Mucosa of rectum (tissue), 2 donors: Measurements from ENCODE around the gene TRNAU1AP.
"Not testable (repeated sequence)": the region's sequence is repeated elsewhere in the genome, so short reads cannot be mapped to it uniquely, and the experiment has no call there.

Experiments used
- H3K27ac ChIP-seq, 2 donors: one replicate each; pipeline ENCODE4 v1.7.0; 2013; ENCODE audit warnings: inconsistent platforms in 2 of 2, low read depth in 2 of 2, low read length in 2 of 2
- H3K27me3 ChIP-seq, 2 donors: one replicate each; pipeline ENCODE4 v1.7.0; 2013; ENCODE audit warnings: low read length in 2 of 2; ENCODE audit not compliant: control insufficient read depth in 2 of 2, insufficient read depth in 2 of 2
- H3K36me3 ChIP-seq, 2 donors: one replicate each; pipeline ENCODE4 v1.7.0; 2013; ENCODE audit warnings: low read length in 2 of 2; ENCODE audit not compliant: control insufficient read depth in 2 of 2, insufficient read depth in 2 of 2
- H3K4me1 ChIP-seq, 2 donors: one replicate each; pipeline ENCODE4 v1.7.0; 2013; ENCODE audit warnings: low read length in 2 of 2, mild to moderate bottlenecking in 1 of 2; ENCODE audit not compliant: control insufficient read depth in 2 of 2, insufficient read depth in 2 of 2
- H3K4me3 ChIP-seq, 2 donors: one replicate each; pipeline ENCODE4 v1.7.0; 2013; ENCODE audit warnings: low read length in 2 of 2
- H3K9ac ChIP-seq, 2 donors: one replicate each; pipeline ENCODE4 v1.7.0; 2013; ENCODE audit warnings: low read length in 2 of 2, low read depth in 1 of 2, mild to moderate bottlenecking in 1 of 2
- H3K9me3 ChIP-seq, 2 donors: one replicate each; pipeline ENCODE4 v1.7.0; 2013; ENCODE audit warnings: low read length in 2 of 2; ENCODE audit not compliant: control insufficient read depth in 2 of 2
- donor health status: healthy.
- donor health status: Normal muscosa, but diverticular disease.

TRNAU1AP gene

GRCh38 chr1:28521502-28522164 lies 31.3 kb upstream of the TRNAU1AP start:
- H3K9ac ChIP-seq, result no peak overlapping the region
- no peak overlapping the region for H3K27ac ChIP-seq
- no peaks in the 10 kb centered on the region for H3K27me3 ChIP-seq
- H3K36me3 ChIP-seq, result no peaks in the 10 kb centered on the region
- peaks cover 9 to 13% of the 10 kb centered on the region in 2 donors for H3K4me1 ChIP-seq
- H3K9me3 ChIP-seq, result no peaks in the 10 kb centered on the region
- H3K4me3 ChIP-seq, result no peak overlapping the region

GRCh38 chr1:28522537-28522936 lies 30.3 kb upstream of the TRNAU1AP start:
- not testable (repeated sequence) for H3K36me3 ChIP-seq, H3K27ac ChIP-seq, H3K27me3 ChIP-seq, H3K9ac ChIP-seq, H3K9me3 ChIP-seq, H3K4me3 ChIP-seq
- peaks cover 9 to 12% of the 10 kb centered on the region in 2 donors for H3K4me1 ChIP-seq

- not testable (repeated sequence) for H3K9ac ChIP-seq, H3K4me3 ChIP-seq, H3K27me3 ChIP-seq, H3K27ac ChIP-seq, H3K9me3 ChIP-seq, H3K36me3 ChIP-seq, H3K4me1 ChIP-seq
Measured at GRCh38 chr1:28525002-28525642, 27.8 kb upstream of the TRNAU1AP start.

- Histone ChIP-seq H3K9ac (no peak overlapping the region), H3K36me3 (peaks cover 4 to 8% of the 10 kb centered on the region in 2 donors), H3K4me1 (no peaks in the 10 kb centered on the region), H3K27me3 (no peaks in the 10 kb centered on the region), H3K4me3 (no peak overlapping the region), H3K27ac (no peak overlapping the region), H3K9me3 (no peaks in the 10 kb centered on the region)
Measured at GRCh38 chr1:28526886-28527285, 26.0 kb upstream of the TRNAU1AP start.

- Histone ChIP-seq H3K36me3 (peaks cover 11 to 22% of the 10 kb centered on the region in 2 donors), H3K27ac (no peak overlapping the region), H3K9ac (no peak overlapping the region), H3K4me3 (no peak overlapping the region), H3K4me1 (no peaks in the 10 kb centered on the region), H3K9me3 (no peaks in the 10 kb centered on the region), H3K27me3 (no peaks in the 10 kb centered on the region)
Measured at GRCh38 chr1:28530456-28530855, 22.4 kb upstream of the TRNAU1AP start.

GRCh38 chr1:28534671-28535070 lies 18.2 kb upstream of the TRNAU1AP start:
- H3K27ac ChIP-seq, result no peak overlapping the region
- no peak overlapping the region for H3K4me3 ChIP-seq
- H3K4me1 ChIP-seq, result peaks cover 4% of the 10 kb centered on the region in 2 donors
- no peak overlapping the region for H3K9ac ChIP-seq
- H3K9me3 ChIP-seq, result no peaks in the 10 kb centered on the region
- H3K36me3 ChIP-seq, result peaks cover 21 to 40% of the 10 kb centered on the region in 2 donors
- no peaks in the 10 kb centered on the region for H3K27me3 ChIP-seq

- no peak overlapping the region for H3K27ac ChIP-seq
- no peak overlapping the region for H3K9ac ChIP-seq
- H3K36me3 ChIP-seq, result peaks cover 21 to 37% of the 10 kb centered on the region in 2 donors
- H3K9me3 ChIP-seq, result no peaks in the 10 kb centered on the region
- peaks cover 4% of the 10 kb centered on the region in 2 donors for H3K4me1 ChIP-seq
- no peaks in the 10 kb centered on the region for H3K27me3 ChIP-seq
- no peak overlapping the region for H3K4me3 ChIP-seq
Measured at GRCh38 chr1:28535180-28535579, 17.7 kb upstream of the TRNAU1AP start.

- H3K4me1 ChIP-seq, result peaks cover 4% of the 10 kb centered on the region in 2 donors
Measured at GRCh38 chr1:28537457-28538199, 15.3 kb upstream of the TRNAU1AP start.

GRCh38 chr1:28538286-28538685 lies 14.6 kb upstream of the TRNAU1AP start:
- no peak overlapping the region for H3K4me3 ChIP-seq
- no peak overlapping the region for H3K9ac ChIP-seq
- H3K36me3 ChIP-seq, result peaks cover 16 to 27% of the 10 kb centered on the region in 2 donors
- no peaks in the 10 kb centered on the region for H3K27me3 ChIP-seq
- H3K4me1 ChIP-seq, result peaks cover 4% of the 10 kb centered on the region in 2 donors
- no peaks in the 10 kb centered on the region for H3K9me3 ChIP-seq
- H3K27ac ChIP-seq, result no peak overlapping the region

More at GRCh38 chr1:28537457-28538199, 15.3 kb upstream of the TRNAU1AP start:
- Histone ChIP-seq H3K9me3 (no peaks in the 10 kb centered on the region), H3K27me3 (no peaks in the 10 kb centered on the region), H3K36me3 (peaks cover 16 to 27% of the 10 kb centered on the region in 2 donors), H3K4me3 (no peak overlapping the region), H3K27ac (no peak overlapping the region), H3K9ac (no peak overlapping the region)

- Histone ChIP-seq H3K9me3 (no peaks in the 10 kb centered on the region), H3K27me3 (no peaks in the 10 kb centered on the region), H3K27ac (no peak overlapping the region), H3K9ac (no peak overlapping the region), H3K4me3 (no peak overlapping the region), H3K4me1 (peaks cover 4% of the 10 kb centered on the region in 2 donors), H3K36me3 (peaks cover 8 to 17% of the 10 kb centered on the region in 2 donors)
Measured at GRCh38 chr1:28540651-28541050, 12.2 kb upstream of the TRNAU1AP start.
